IMR-90 (cell line): ENCODE data around the gene ADAM12.
"Not testable (repeated sequence)": the region's sequence is repeated elsewhere in the genome, so short reads cannot be mapped to it uniquely, and the experiment has no call there.

Experiments
- BHLHE40 ChIP-seq: fragments of 150-350 bp; IDR thresholded peaks from 2 replicates; pipeline ENCODE4 v1.6.1; 2016; ENCODE audit warnings: mild to moderate bottlenecking, low read depth, low read length
- CHD1 ChIP-seq: IDR thresholded peaks from 2 replicates; pipeline ENCODE4 v1.6.1; 2012; ENCODE audit warnings: low read depth, low read length, improper control_type of control experiment
- CTCF ChIP-seq: conservative IDR thresholded peaks from 2 replicates; pipeline ENCODE4 v1.5.1; 2012; ENCODE audit warnings: mild to moderate bottlenecking, low read depth, low read length, improper control_type of control experiment
- ELK1 ChIP-seq: fragments of 150-350 bp; IDR thresholded peaks from 2 replicates; pipeline ENCODE4 v1.6.1; 2016; ENCODE audit warnings: low read depth, mild to moderate bottlenecking, low read length, moderate library complexity, borderline replicate concordance
- MAFK ChIP-seq: IDR thresholded peaks from 2 replicates; pipeline ENCODE4 v1.6.1; 2012; ENCODE audit warnings: low read depth, low read length, improper control_type of control experiment
- MXI1 ChIP-seq: IDR thresholded peaks from 2 replicates; pipeline ENCODE4 v1.6.1; 2012; ENCODE audit warnings: low read depth, mild to moderate bottlenecking, low read length, moderate library complexity, borderline replicate concordance
- POLR2A ChIP-seq: IDR thresholded peaks from 2 replicates; pipeline ENCODE4 v1.6.1; 2012; ENCODE audit warnings: mild to moderate bottlenecking, low read depth, low read length
- RAD21 ChIP-seq: IDR thresholded peaks from 2 replicates; pipeline ENCODE4 v1.6.1; 2012; ENCODE audit warnings: low read length, improper control_type of control experiment
- RFX5 ChIP-seq: IDR thresholded peaks from 2 replicates; pipeline ENCODE4 v1.8.0; 2012; ENCODE audit warnings: low read depth, mild to moderate bottlenecking, low read length, moderate library complexity
- SMC3 ChIP-seq: fragments of 150-350 bp; IDR thresholded peaks from 2 replicates; pipeline ENCODE4 v1.6.1; 2016; ENCODE audit warnings: low read depth, mild to moderate bottlenecking, antibody characterized with exemption, low read length, moderate library complexity
- USF2 ChIP-seq: fragments of 150-350 bp; IDR thresholded peaks from 2 replicates; pipeline ENCODE4 v1.6.1; 2017; ENCODE audit warnings: mild to moderate bottlenecking, antibody characterized with exemption, low read length, low read depth

- not testable (repeated sequence) for TF ChIP-seq USF2, CTCF, POLR2A, CHD1, MXI1, SMC3, RFX5, RAD21, MAFK, ELK1, BHLHE40
These were observed 418.1 kb downstream of the ADAM12 start for GRCh38 chr10:125970077-125970630.
